Lower leg skin (tissue), 3 donors: ENCODE measurements around the gene HILPDA.

Experiments
- CTCF ChIP-seq, 3 donors: fragments of 450-650 bp; IDR thresholded peaks; one replicate each; pipeline ENCODE4 v1.5.1; 2016; ENCODE audit warnings: antibody characterized with exemption in 3 of 3, mild to moderate bottlenecking in 3 of 3, moderate library complexity in 2 of 3
- POLR2A ChIP-seq, 2 donors: fragments of 450-650 bp; IDR thresholded peaks; one replicate each; pipeline ENCODE4 v1.6.1; 2016 to 2017; ENCODE audit warnings: antibody characterized with exemption in 2 of 2, mild to moderate bottlenecking in 1 of 2, moderate library complexity in 1 of 2

DNA sequence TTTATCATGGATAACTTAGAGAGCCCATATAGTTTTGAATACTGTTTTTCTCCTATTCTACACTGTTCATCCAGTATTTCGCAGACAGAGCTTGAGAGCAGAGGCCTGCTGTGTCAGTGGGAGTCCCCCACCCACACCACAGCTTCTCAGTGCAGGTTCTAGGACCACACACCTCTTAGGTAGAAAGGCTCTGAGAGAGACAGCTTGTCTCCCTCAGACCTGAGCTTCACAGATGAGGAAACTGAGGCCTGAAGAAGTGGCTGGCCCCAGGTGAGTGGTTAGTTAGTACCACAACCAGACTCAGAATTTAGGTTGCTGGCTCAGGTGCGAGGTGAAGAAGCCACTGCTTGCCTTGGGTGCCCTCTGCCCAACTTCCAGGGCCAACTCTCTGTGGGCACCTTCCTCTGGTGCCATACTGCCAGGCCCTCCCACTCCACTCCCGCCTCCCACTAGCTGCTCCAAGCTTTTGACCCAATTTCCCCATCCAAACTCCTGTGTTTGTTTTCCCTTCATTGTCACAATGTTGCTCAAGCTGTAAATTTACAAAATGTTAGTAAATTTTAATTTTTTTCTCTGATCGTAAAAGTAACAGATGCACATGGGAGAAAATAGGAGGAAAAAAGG lies 7.6 kb upstream of the HILPDA start:
- TF ChIP-seq CTCF (IDR thresholded peaks at IDR 0.05) = no peak
- TF ChIP-seq POLR2A (IDR thresholded peaks at IDR 0.05) = no peak
